Neuron (in vitro differentiated cells): ENCODE data around the gene TBC1D2B.
"Not testable (repeated sequence)": the region's sequence is repeated elsewhere in the genome, so short reads cannot be mapped to it uniquely, and the experiment has no call there.

Source experiments
- H2AFZ ChIP-seq: one replicate; pipeline ENCODE4 v1.6.1; 2013; ENCODE audit warnings: low read depth, mild to moderate bottlenecking, inconsistent platforms, low read length, moderate library complexity
- H3K27me3 ChIP-seq: one replicate; pipeline ENCODE4 v1.6.1; 2013; ENCODE audit warnings: low read length; ENCODE audit not compliant: insufficient read depth
- H3K36me3 ChIP-seq: one replicate; pipeline ENCODE4 v1.6.1; 2013; ENCODE audit warnings: low read length; ENCODE audit not compliant: insufficient read depth
- H3K4me1 ChIP-seq: one replicate; pipeline ENCODE4 v1.6.1; 2013; ENCODE audit warnings: low read length; ENCODE audit not compliant: insufficient read depth
- H3K4me3 ChIP-seq: 2 replicates; pipeline ENCODE4 v1.5.1; 2013; ENCODE audit warnings: mild to moderate bottlenecking, low read length, moderate library complexity
- H3K9me3 ChIP-seq: one replicate; pipeline ENCODE4 v1.6.1; 2013; ENCODE audit warnings: low read length

The TBC1D2B gene

DNA sequence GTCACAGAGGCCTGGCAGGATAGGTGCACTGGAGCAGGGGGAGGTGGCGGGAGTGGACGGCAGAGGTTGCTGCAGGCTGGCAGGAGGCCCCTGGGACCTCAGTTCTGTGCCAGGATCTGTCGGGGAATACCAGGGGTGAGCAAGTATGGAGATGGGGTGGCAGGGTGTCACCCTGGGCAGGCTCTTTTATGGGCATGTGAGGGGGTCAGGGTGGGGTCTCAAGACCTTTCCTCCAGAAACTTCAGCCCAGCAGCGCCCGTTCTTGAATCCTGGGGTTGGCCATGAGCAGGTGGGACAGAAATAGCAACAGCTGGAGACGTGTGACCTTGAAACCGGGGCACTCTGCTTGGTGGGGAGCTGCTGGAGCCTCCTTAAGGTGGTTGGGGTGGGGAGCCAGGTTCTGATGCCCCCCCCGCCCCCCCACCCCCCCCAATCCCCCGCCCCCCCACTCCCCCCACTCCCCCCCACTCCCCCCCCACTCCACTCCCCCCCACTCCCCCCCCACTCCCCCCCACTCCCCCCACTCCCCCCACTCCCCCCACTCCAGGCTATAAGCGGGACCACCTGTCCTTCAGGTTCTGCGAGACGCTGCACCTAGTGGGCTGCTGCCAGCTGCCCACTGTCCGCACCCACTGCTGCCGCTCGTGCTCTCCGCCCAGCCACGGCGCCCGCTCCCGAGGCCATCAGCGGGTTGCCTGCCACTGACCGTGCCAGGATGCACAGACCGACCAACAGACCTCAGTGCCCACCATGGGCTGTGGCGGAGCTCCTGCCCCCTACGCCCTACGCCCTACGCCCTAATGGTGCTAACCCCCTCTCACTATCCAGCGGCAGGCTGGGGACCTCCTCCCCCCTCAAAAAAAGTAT is 84.9 kb downstream of the TBC1D2B start:
- H3K27me3 ChIP-seq = no peaks in the 10 kb centered on the region
- H3K36me3 ChIP-seq = no peaks in the 10 kb centered on the region
- H3K9me3 ChIP-seq = no peaks in the 10 kb centered on the region
- no peak overlapping the region for H2AFZ ChIP-seq
- H3K4me3 ChIP-seq = no peak overlapping the region
- peaks cover 15% of the 10 kb centered on the region for H3K4me1 ChIP-seq

DNA sequence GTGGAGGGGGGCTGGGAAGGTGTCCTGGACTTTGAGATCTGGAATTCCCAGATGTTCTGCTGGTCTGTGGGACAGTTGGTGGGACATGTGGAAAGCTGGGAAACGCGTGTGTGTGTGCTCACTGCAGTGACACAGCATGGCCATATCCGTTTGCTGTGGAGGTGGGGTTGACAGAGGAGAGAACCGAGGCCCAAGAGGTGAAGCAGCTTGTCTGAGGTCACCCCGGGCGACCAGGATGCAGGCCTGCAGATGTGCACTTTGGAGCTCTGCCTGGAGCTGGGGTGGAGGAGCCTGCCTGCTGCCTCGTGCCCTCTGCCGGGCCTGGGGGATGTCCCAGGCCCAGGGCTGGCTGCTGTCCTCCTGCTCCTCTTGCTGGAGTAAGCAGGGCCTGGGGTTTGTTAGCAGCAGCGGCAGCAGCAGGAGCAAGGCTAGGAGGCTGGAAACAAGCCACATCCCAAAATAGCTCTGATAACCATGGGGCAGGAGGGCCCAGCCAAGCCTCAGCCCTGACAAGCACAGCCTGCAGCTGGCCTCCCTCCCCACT is 85.8 kb downstream of the TBC1D2B start:
- peaks cover 24% of the 10 kb centered on the region for H3K4me1 ChIP-seq
- H3K36me3 ChIP-seq, H3K4me3 ChIP-seq, H3K27me3 ChIP-seq, H2AFZ ChIP-seq, H3K9me3 ChIP-seq: not testable (repeated sequence)

DNA sequence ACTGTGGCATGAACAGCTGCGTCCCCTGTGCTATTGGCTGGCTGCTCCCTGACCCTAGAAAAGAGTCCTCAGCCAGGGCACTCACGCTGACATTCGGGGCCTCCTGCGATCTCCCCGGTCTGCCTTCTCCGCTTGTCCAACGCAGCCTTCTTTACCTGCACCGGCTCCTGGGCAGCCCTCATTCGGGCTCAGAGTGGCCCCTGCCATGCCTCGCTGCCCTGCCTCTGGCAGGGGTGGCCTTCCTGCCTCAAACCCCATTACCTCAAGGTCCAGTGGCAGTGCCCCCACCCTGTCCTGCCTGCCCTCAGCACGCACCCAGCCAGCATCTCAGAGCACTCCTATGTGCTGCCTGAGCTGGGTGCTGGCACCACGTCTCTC is 86.5 kb downstream of the TBC1D2B start:
- H3K36me3 ChIP-seq = no peaks in the 10 kb centered on the region
- no peaks in the 10 kb centered on the region for H3K9me3 ChIP-seq
- H2AFZ ChIP-seq = no peak overlapping the region
- no peaks in the 10 kb centered on the region for H3K27me3 ChIP-seq
- H3K4me3 ChIP-seq = no peak overlapping the region
- peaks cover 24% of the 10 kb centered on the region for H3K4me1 ChIP-seq

DNA sequence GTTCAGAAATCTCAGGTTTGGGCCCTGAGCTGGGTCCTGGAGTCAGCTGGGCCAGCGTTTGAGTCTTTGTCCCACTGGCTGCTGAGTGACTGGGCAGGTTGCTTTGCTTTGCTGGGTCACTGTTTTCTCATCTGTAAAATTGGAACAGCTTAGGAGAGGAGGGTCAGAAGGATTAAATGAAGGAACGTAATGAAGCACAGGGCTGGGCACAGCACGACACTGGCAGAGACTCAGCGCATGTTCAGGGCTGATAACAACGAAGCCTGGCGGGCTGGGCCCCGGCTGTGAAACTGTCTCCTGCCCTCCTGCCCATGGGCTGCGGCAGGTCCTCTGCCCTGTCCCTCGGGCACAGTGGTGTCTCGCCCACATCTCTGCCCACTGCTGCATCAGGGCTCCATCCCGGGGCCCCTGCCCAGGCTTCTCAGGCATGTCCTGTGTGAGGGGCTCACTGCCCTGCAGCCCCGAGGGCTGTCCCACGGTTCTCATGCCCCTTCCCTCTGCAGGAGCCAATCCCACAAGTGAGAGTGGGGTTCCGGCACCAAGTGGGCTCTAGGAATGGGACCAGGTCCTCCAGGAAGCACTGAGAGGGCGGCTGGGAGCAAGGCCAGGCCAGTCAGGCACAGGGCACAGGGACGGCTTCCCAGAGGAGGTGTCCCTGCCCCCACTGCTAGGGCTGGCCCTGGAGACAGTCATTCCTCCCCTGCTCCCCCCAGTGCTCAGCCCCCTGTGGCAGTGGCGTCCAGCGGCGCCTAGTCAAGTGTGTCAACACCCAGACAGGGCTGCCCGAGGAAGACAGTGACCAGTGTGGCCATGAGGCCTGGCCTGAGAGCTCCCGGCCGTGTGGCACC is 88.0 kb downstream of the TBC1D2B start:
- H3K9me3 ChIP-seq = no peaks in the 10 kb centered on the region

DNA sequence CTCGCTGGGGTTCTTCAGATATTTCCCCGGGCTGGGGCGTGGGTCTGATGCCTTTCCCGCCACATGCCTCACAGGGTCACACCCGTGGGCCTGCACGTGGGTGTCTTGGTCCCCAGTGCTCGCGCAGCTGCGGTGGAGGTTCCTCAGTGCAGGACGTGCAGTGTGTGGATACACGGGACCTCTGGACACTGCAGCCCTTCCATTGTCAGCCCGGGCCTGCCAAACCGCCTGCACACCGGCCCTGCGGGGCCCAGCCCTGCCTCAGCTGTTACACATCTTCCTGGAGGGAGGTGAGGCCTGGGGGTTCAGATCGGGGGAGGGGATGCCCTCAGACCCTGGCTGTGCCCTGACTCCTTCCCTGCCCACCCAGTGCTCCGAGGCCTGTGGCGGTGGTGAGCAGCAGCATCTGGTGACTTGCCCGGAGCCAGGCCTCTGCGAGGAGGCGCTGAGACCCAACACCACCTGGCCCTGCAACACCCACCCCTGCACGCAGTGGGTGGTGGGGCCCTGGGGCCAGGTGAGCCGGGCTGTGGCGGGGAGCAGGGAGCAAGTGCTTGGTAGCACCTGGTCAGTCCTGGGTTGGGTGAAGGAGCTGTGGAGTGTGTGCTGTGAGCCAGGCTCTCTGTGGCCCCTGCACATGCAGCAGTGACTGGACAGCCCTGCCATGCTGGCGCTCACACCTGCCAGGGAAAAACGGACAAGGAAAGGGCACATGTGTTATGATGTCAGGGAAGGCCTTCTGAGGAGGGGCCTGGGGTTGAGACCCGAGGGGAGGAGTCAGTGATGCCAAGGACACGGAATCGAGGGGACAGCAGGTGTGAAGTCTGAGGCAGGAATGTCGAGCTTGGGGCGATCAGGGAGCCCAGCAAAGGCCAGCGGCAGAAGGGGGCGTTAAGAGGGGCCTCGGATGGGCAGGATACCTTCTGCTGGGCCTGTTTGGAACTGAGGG is 88.9 kb downstream of the TBC1D2B start:
- no peak overlapping the region for H3K4me3 ChIP-seq
- no peaks in the 10 kb centered on the region for H3K9me3 ChIP-seq

More for the DNA sequence above, 88.0 kb downstream of the TBC1D2B start:
- H3K4me1 ChIP-seq = peaks cover 24% of the 10 kb centered on the region
- H2AFZ ChIP-seq = no peak overlapping the region
- H3K4me3 ChIP-seq = no peak overlapping the region
- peaks cover 3% of the 10 kb centered on the region for H3K27me3 ChIP-seq
- no peaks in the 10 kb centered on the region for H3K36me3 ChIP-seq

DNA sequence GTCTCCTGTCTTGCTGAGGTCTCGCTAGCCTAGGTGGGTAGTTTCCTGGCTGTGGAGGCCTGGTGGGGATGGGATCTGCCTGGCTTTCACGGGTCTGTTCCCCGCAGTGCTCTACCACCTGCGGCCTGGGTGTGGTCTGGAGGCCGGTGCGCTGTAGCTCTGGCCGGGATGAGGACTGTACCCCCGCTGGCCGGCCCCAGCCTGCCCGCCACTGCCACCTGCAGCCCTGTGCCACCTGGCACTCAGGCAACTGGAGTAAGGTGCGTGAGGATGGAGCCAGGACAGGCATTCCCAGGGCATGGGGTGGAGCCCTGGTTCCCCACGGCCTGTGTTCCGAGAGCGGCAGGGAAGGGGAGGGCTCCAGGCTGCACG is 89.8 kb downstream of the TBC1D2B start:
- not testable (repeated sequence) for H3K36me3 ChIP-seq, H3K4me3 ChIP-seq
- peaks cover 24% of the 10 kb centered on the region for H3K4me1 ChIP-seq

More for the DNA sequence above, 88.9 kb downstream of the TBC1D2B start:
- Histone ChIP-seq H2AFZ (no peak overlapping the region), H3K36me3 (no peaks in the 10 kb centered on the region), H3K4me1 (peaks cover 24% of the 10 kb centered on the region), H3K27me3 (peaks cover 3% of the 10 kb centered on the region)

DNA sequence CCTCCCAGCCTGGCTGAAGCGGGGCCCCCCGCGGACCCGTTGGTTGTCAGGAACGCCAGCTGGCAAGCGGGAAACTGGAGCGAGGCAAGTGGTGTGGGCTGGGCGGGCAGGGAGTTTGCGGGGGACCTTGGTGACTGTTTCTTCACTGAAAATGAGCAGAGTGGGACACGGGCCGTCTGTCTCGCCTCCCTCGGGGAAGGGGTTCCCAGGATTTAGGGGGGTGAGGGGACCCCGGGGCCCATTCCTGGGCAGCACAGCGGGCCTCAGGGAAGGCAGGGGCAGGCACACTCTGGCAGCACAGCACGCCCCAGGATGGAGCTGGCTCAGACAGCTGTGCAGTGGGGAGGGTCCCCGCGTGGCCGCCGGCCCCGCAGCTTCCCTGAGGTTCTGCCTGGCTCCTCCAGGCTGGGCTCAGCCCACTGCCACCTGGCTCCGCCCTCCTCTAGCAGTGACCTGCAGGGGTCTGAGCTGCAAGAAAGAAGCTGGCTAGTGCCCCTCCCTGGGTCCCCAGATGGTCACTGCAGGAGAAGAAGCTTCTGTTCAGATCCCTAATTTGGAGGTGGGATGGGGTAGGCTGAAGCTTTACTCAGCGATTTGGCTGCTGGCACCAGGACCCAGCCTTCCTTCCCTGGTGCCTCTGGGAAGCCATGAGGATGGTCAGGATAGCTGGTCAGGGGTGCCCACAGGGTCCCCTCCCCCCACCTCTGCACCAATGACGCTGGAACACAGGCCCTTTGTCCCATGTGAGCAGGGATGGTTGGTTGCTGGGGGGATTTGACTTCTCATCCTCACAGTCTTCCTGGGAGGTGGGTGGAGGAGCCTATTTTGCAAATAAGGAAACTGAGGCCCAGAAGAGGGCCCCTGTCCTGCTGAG is 90.4 kb downstream of the TBC1D2B start:
- Histone ChIP-seq H3K36me3 (no peaks in the 10 kb centered on the region), H3K27me3 (peaks cover 3% of the 10 kb centered on the region), H3K9me3 (no peaks in the 10 kb centered on the region), H2AFZ (no peak overlapping the region), H3K4me3 (no peak overlapping the region), H3K4me1 (peaks cover 24% of the 10 kb centered on the region)

More for the DNA sequence above, 89.8 kb downstream of the TBC1D2B start:
- H3K9me3 ChIP-seq, H2AFZ ChIP-seq, H3K27me3 ChIP-seq: not testable (repeated sequence)

DNA sequence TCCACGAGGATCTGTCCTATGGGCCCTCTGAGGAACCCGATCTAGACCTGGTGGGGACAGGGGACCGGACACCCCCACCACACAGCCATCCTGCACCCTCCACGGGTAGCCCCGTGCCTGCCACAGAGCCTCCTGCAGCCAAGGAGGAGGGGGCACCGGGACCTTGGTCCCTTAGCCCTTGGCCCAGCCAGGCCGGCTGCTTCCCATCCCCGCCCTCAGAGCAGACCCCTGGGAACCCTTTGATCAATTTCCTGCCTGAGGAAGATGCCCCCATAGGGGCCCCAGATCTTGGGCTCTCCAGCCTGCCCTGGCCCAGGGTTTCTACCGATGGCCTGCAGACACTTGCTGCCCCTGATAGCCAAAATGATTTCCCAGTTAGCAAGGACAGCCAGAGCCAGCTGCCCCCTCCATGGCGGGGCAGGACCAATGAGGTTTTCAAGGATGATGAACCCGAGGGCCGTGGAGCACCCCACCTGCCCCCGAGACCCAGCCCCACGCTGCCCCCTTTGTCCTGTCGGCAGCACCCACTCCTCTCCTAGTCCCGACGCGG is 91.5 kb downstream of the TBC1D2B start:
- Histone ChIP-seq H3K36me3 (no peaks in the 10 kb centered on the region), H3K9me3 (no peaks in the 10 kb centered on the region), H3K27me3 (peaks cover 8% of the 10 kb centered on the region), H3K4me3 (no peak overlapping the region), H3K4me1 (peaks cover 23% of the 10 kb centered on the region), H2AFZ (no peak overlapping the region)

DNA sequence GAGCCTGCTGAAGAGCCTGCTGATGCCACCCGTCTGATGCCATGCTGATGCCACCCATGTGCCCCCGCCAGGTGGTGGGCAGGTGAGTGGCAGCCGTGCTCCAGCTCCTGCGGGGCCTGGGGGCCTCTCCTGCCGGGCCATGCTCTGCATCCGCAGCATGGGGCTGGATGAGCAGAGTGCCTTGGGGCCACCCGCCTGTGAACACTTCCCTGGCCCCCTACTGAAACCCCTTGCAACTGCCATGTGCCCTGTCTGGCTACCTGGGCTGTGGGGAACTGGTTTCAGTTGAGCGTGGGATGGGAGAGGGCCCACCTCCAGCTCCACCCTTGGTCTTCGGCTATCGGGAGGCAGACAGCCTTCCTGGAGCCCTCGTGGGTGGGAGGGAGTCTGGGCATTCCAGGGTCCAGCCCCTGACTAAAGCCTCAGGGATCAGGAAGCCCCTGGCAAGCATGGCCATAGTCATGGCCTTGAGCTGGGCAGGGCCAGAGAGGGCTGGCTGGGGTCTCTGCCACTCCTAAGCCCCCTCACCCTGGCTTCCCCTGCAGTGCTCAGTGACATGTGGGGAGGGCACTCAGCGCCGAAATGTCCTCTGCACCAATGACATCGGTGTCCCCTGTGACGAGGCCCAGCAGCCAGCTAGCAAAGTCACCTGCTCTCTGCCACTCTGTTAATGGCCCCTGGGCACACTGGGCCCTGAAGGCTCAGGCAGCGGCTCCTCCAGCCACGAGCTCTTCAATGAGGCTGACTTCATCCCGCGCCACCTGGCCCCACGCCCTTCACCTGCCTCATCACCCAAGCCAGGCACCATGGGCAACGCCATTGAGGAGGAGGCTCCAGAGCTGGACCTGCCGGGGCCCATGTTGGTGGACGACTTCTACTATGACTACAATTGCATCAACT is 92.2 kb downstream of the TBC1D2B start:
- Histone ChIP-seq H3K4me1 (peaks cover 18% of the 10 kb centered on the region), H3K36me3 (no peaks in the 10 kb centered on the region), H3K27me3 (peaks cover 8% of the 10 kb centered on the region)

DNA sequence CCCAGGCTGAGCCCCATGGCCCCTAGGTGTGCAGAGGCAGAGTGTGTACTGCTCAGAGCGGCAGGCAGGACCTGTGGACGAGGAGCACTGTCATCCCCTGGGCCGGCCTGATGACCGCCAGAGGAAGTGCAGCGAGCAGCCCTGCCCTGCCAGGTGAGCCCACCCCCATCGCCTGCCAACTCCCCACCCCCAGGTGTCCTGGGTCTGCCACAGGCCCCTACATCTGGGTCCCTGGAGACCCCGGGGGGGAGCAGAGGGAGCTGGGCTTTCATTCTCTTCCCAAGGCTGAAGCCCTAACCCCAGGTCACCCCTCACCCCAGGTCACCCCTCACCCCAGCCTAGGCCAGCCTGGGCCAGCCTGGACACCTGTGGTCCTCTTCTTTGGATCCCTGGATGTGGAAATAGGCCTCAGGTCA is 93.1 kb downstream of the TBC1D2B start:
- peaks cover 8% of the 10 kb centered on the region for H3K27me3 ChIP-seq
- H2AFZ ChIP-seq = no peak overlapping the region
- no peak overlapping the region for H3K4me3 ChIP-seq
- no peaks in the 10 kb centered on the region for H3K9me3 ChIP-seq
- no peaks in the 10 kb centered on the region for H3K36me3 ChIP-seq
- peaks cover 18% of the 10 kb centered on the region for H3K4me1 ChIP-seq

More for the DNA sequence above, 92.2 kb downstream of the TBC1D2B start:
- Histone ChIP-seq H3K4me3 (no peak overlapping the region), H3K9me3 (no peaks in the 10 kb centered on the region), H2AFZ (no peak overlapping the region)
